Measurements from ENCODE around the gene SYK.

DNA sequence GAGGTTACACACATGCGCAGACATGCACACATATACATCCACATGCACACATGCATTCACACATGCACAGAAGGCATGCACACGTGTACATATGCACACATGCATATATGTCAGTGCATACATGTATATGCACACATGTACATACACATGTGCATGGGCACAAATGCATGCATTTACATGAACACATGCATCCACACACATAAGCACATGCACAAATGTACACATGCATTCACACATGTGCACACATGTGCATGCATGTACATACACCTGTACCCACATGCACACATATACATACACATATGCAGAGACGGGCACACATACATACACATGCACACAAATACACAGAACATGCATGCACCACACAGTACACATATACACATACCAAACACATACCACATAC, 97.7 kb downstream of the SYK start:
- TF ChIP-seq SP1 (IDR thresholded peaks at IDR 0.05), result no peak
- no peak for TF ChIP-seq SUZ12 (IDR thresholded peaks at IDR 0.05)
- TF ChIP-seq HDGF (IDR thresholded peaks at IDR 0.05; ENCODE audit: borderline replicate concordance), result no peak
- no peak for TF ChIP-seq ELF4 (IDR thresholded peaks at IDR 0.05)
- no peak for TF ChIP-seq NFRKB (IDR thresholded peaks at IDR 0.05)
- TF ChIP-seq ARNT (IDR thresholded peaks at IDR 0.05), result no peak
- TF ChIP-seq ZNF384 (IDR thresholded peaks at IDR 0.05), result no peak
- TF ChIP-seq L3MBTL2 (conservative IDR thresholded peaks at IDR 0.05), result no peak
- no peak for TF ChIP-seq FOXK2 (IDR thresholded peaks at IDR 0.05)
- no peak for TF ChIP-seq TARDBP (IDR thresholded peaks at IDR 0.05)
- no peak for TF ChIP-seq FOXA1 (IDR thresholded peaks at IDR 0.05)
- no peak for TF ChIP-seq LEF1 (IDR thresholded peaks at IDR 0.05; ENCODE audit: borderline replicate concordance)

Data from HEK293T (cell line).